ENCODE results near the gene SEMA3F. TPM values are rescaled to one million over a fixed set of nuclear protein-coding genes. Genes with fewer than 3 reads are reported as not detected.

Gene SEMA3F
- total and polyA plus RNA-seq, 2 experiments from 2014 or later = 2.3 to 67.6 TPM

DNA sequence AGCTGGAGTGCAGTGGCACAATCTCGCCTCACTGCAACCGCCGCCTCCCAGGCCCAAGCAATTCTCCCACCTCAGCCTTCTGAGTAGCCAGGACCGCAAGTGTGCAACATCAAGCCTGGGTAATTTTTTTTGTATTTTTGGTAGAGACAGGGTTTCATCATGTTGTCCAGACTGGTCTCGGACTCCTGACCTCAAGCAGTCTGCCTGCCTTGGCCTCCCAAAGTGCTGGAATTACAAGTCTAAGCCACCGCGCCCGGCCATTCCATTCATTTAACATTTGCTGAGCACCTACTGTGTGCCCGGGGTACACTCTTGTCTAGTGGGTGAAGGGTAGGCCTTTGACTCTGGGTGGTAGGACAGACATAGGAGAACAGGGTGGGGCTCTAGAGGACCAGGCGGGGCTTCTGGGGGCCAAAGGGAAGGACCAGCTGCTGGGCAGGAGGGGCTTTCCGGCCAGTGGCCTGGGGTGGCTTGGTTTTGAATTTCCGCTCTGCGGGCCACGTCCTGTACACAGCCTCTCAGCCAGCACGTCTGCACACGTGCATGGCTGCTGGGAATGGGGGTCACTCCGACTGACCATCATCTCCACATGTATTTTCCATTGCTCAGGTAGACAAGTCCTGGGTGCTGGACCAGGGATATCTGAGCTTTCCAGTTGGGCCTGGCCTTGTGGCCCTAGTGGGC, 52.4 kb downstream of the SEMA3F start (continued):
- TF ChIP-seq, protein P1, sequence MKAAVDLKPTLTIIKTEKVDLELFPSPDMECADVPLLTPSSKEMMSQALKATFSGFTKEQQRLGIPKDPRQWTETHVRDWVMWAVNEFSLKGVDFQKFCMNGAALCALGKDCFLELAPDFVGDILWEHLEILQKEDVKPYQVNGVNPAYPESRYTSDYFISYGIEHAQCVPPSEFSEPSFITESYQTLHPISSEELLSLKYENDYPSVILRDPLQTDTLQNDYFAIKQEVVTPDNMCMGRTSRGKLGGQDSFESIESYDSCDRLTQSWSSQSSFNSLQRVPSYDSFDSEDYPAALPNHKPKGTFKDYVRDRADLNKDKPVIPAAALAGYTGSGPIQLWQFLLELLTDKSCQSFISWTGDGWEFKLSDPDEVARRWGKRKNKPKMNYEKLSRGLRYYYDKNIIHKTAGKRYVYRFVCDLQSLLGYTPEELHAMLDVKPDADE (IDR thresholded peaks at IDR 0.05) = no peak
- no peak for TF ChIP-seq JUNB (IDR thresholded peaks at IDR 0.05; ENCODE audit: unreplicated experiment)
- no peak for TF ChIP-seq ZNF114 (CRISPR knock-in tag; IDR thresholded peaks at IDR 0.05)
- TF ChIP-seq POLR2AphosphoS5 (IDR thresholded peaks at IDR 0.05; ENCODE audit: low read depth) = no peak

DNA sequence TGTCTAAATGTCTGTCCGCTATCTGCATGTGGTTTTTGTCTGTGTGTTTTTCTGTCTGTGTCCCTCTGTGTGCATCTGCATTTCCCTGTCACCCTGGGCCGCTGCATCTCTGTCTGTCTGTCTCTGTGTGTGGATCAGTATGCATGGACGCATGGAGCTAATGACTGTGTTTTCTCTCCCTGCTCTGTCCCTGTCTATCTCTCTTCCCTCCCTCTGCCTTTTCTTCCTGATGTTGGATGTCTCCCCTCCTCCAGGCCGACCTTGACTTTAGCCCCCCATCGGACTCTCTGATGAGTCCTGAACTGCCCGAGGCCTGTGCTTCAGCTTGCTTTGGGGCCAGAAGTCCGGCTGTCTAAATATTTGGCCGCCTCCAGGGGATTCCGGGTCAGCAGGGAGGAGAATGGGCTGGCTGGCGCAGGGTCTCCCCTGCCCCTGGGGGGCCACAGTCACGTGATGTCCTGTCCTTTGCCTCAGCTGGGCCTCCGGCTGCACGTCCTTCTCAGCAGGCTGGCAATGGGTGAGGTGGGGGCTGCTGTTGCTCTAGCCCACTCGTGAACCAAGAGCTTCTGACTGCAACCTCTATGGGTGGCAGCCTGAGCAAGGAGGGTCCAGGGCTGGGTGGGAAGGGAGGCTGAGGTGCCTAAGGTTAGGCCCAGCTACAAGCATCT, 53.7 kb downstream of the SEMA3F start:
- Histone ChIP-seq H3K4me3 (no peak overlapping the region), H3K79me2 (replicated peaks; ENCODE audit: insufficient read depth) (no peaks in the 10 kb centered on the region), H3K27me3 (ENCODE audit: insufficient read depth) (peaks cover 28% of the 10 kb centered on the region), H4K20me1 (replicated peaks; ENCODE audit: insufficient read depth) (no peaks in the 10 kb centered on the region), H3F3A (replicated peaks; ENCODE audit: low read depth) (0 out of 2 replicates have a peak, but pooled peaks cover 6% of the 10 kb centered on the region), H3K9me2 (ENCODE audit: insufficient read depth) (no peaks in the 10 kb centered on the region), H3K27ac (ENCODE audit: low read depth) (no peak overlapping the region), H3K4me1 (ENCODE audit: insufficient read depth) (no peaks in the 10 kb centered on the region), H3K4me2 (no peak overlapping the region), H2AFZ (no peak overlapping the region), H3K36me3 (ENCODE audit: insufficient read depth) (no peaks in the 10 kb centered on the region)
- H3K27me3 Mint-ChIP-seq (ENCODE audit: insufficient read depth, low read depth, poor library complexity) = peaks cover 15% of the 10 kb centered on the region
- H3K9me3 Mint-ChIP-seq = no peaks in the 10 kb centered on the region
- H3K27ac Mint-ChIP-seq = no peak overlapping the region
- DNase-seq (ENCODE audit: low spot score) (no peak), ATAC-seq (no peak)
- H3K4me3 Mint-ChIP-seq = no peak overlapping the region
- H3K36me3 Mint-ChIP-seq (ENCODE audit: low read depth) = no peaks in the 10 kb centered on the region
- H3K4me1 Mint-ChIP-seq = peaks cover 17% of the 10 kb centered on the region
- TF ChIP-seq, protein P2, sequence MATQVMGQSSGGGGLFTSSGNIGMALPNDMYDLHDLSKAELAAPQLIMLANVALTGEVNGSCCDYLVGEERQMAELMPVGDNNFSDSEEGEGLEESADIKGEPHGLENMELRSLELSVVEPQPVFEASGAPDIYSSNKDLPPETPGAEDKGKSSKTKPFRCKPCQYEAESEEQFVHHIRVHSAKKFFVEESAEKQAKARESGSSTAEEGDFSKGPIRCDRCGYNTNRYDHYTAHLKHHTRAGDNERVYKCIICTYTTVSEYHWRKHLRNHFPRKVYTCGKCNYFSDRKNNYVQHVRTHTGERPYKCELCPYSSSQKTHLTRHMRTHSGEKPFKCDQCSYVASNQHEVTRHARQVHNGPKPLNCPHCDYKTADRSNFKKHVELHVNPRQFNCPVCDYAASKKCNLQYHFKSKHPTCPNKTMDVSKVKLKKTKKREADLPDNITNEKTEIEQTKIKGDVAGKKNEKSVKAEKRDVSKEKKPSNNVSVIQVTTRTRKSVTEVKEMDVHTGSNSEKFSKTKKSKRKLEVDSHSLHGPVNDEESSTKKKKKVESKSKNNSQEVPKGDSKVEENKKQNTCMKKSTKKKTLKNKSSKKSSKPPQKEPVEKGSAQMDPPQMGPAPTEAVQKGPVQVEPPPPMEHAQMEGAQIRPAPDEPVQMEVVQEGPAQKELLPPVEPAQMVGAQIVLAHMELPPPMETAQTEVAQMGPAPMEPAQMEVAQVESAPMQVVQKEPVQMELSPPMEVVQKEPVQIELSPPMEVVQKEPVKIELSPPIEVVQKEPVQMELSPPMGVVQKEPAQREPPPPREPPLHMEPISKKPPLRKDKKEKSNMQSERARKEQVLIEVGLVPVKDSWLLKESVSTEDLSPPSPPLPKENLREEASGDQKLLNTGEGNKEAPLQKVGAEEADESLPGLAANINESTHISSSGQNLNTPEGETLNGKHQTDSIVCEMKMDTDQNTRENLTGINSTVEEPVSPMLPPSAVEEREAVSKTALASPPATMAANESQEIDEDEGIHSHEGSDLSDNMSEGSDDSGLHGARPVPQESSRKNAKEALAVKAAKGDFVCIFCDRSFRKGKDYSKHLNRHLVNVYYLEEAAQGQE (IDR thresholded peaks at IDR 0.05; ENCODE audit: unreplicated experiment) = no peak
- TF ChIP-seq EZH2phosphoT487 (IDR thresholded peaks at IDR 0.05; ENCODE audit: unreplicated experiment) (no peak), JUNB (IDR thresholded peaks at IDR 0.05; ENCODE audit: unreplicated experiment) (no peak), NANOG (IDR thresholded peaks at IDR 0.05; ENCODE audit: borderline replicate concordance) (no peak), POLR2AphosphoS5 (IDR thresholded peaks at IDR 0.05; ENCODE audit: low read depth) (no peak), CREB1 (CRISPR knock-in tag; IDR thresholded peaks at IDR 0.05; ENCODE audit: low read depth) (no peak), STAT1 (IDR thresholded peaks at IDR 0.05; ENCODE audit: unreplicated experiment) (no peak), EZH2 (IDR thresholded peaks at IDR 0.05; ENCODE audit: low read depth, unreplicated experiment) (no peak), ZNF114 (CRISPR knock-in tag; IDR thresholded peaks at IDR 0.05) (no peak)
- TF ChIP-seq, protein P3, sequence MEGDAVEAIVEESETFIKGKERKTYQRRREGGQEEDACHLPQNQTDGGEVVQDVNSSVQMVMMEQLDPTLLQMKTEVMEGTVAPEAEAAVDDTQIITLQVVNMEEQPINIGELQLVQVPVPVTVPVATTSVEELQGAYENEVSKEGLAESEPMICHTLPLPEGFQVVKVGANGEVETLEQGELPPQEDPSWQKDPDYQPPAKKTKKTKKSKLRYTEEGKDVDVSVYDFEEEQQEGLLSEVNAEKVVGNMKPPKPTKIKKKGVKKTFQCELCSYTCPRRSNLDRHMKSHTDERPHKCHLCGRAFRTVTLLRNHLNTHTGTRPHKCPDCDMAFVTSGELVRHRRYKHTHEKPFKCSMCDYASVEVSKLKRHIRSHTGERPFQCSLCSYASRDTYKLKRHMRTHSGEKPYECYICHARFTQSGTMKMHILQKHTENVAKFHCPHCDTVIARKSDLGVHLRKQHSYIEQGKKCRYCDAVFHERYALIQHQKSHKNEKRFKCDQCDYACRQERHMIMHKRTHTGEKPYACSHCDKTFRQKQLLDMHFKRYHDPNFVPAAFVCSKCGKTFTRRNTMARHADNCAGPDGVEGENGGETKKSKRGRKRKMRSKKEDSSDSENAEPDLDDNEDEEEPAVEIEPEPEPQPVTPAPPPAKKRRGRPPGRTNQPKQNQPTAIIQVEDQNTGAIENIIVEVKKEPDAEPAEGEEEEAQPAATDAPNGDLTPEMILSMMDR (conservative IDR thresholded peaks at IDR 0.05; ENCODE audit: low read depth in 2 of 2) = no peak
- TF ChIP-seq, protein P1 (IDR thresholded peaks at IDR 0.05) = no peak

Data from GM23338 (cell line).